Endothelial cell of umbilical vein (primary cell): ENCODE measurements around the gene CCNK. TPM values are rescaled to one million over a fixed set of nuclear protein-coding genes. Genes with fewer than 3 reads are reported as not detected.

Source experiments
- BruUV-seq: library from RNA; stranded (reverse); fragments of 400-500 nt; replicated peaks from 2 replicates; lab custom pipeline; 2021; lab: Mats Ljungman, UMichigan
- CTCF ChIA-PET: fragments of 300-600, 350-600 bp; sonication (Branson Sonifier 250); formaldehyde crosslinking; loops from one replicate; lab custom pipeline; 2021; ENCODE audit warnings: antibody characterized with exemption, inconsistent platforms; lab: Charles Lee
- POLR2A ChIA-PET: fragments of 300-600, 350-600 bp; sonication (Branson Sonifier 250); formaldehyde crosslinking; loops from one replicate; lab custom pipeline; 2021; ENCODE audit warnings: antibody characterized with exemption, inconsistent platforms; lab: Charles Lee
- DNase-seq: peaks from one replicate; pipeline ENCODE4 v3.0.0-alpha.2; 2011; ENCODE audit warnings: low read depth, low spot score
- FAIRE-seq: peaks from 2 replicates; lab custom pipeline; 2011; peaks lifted over from hg19 to GRCh38; lab: Jason Lieb, UNC
- H2AFZ ChIP-seq: 2 replicates; pipeline ENCODE4 v1.6.0; 2012; ENCODE audit warnings: low read depth, low read length, control low read depth, inconsistent platforms
- H3K27ac ChIP-seq: 2 replicates; pipeline ENCODE4 v1.5.1; 2011; ENCODE audit warnings: low read depth, mild to moderate bottlenecking, control low read depth, low read length, moderate library complexity; ENCODE audit not compliant: insufficient read depth
- H3K27me3 ChIP-seq, 2 experiments: 2 replicates each; pipeline versions ENCODE4 v1.6.0 to v1.6.1; 2011; ENCODE audit warnings: low read length in 2 of 2, mixed read lengths in 1 of 2; ENCODE audit not compliant: control insufficient read depth in 2 of 2, insufficient read depth in 2 of 2
- H3K36me3 ChIP-seq, 2 experiments: 2 replicates in 1 of 2; 3 replicates in 1 of 2; pipeline ENCODE4 v1.5.1; 2011; ENCODE audit warnings: low read length in 2 of 2, mild to moderate bottlenecking in 1 of 2, moderate library complexity in 1 of 2; ENCODE audit not compliant: control insufficient read depth in 2 of 2, insufficient read depth in 2 of 2; ENCODE audit errors: extremely low read depth in 1 of 2
- H3K4me1 ChIP-seq: 3 replicates; pipeline ENCODE4 v1.5.1; 2011; ENCODE audit warnings: mild to moderate bottlenecking, low read length; ENCODE audit not compliant: control insufficient read depth, insufficient read depth; ENCODE audit errors: extremely low read depth
- H3K4me2 ChIP-seq: 2 replicates; pipeline ENCODE4 v1.6.1; 2011; ENCODE audit warnings: low read length, control low read depth, mixed read lengths; ENCODE audit not compliant: insufficient read depth
- H3K4me3 ChIP-seq, 3 experiments: fragments of 200-600 bp in 1 of 3; sonication (generic), shearing (Covaris generic) in 1 of 3; replicated peaks in 1 of 3; 2 replicates each; pipeline ENCODE4 v1.5.1; 2011 to 2016; ENCODE audit warnings: control low read depth in 3 of 3, low read length in 3 of 3, mild to moderate bottlenecking in 2 of 3, inconsistent platforms in 1 of 3, low read depth in 1 of 3, moderate library complexity in 1 of 3; ENCODE audit not compliant: insufficient read depth in 1 of 3
- H3K79me2 ChIP-seq: 2 replicates; pipeline ENCODE4 v1.6.0; 2012; ENCODE audit warnings: low read length, inconsistent platforms; ENCODE audit not compliant: control insufficient read depth, insufficient read depth
- H3K9ac ChIP-seq: replicated peaks from 2 replicates; pipeline ENCODE3; 2011; ENCODE audit warnings: low read length, control low read depth; ENCODE audit not compliant: insufficient read depth; ENCODE audit errors: extremely low read depth
- H3K9me1 ChIP-seq: replicated peaks from 3 replicates; pipeline ENCODE4 v1.6.0; 2011; ENCODE audit warnings: mild to moderate bottlenecking, low read length; ENCODE audit not compliant: control insufficient read depth, insufficient read depth; ENCODE audit errors: extremely low read depth
- H3K9me3 ChIP-seq: replicated peaks from 2 replicates; pipeline ENCODE4 v1.5.1; 2012; ENCODE audit warnings: low read length, inconsistent platforms; ENCODE audit not compliant: control insufficient read depth, insufficient read depth
- H4K20me1 ChIP-seq: replicated peaks from 2 replicates; pipeline ENCODE3; 2011; ENCODE audit warnings: mild to moderate bottlenecking, low read length; ENCODE audit not compliant: control insufficient read depth, insufficient read depth; ENCODE audit errors: extremely low read depth
- EZH2 ChIP-seq: IDR thresholded peaks from 2 replicates; pipeline ENCODE4 v1.6.1; 2012; ENCODE audit warnings: borderline replicate concordance, low read depth, mild to moderate bottlenecking, moderate library complexity, low read length, inconsistent platforms; ENCODE audit not compliant: severe bottlenecking
- FOS ChIP-seq: IDR thresholded peaks from 2 replicates; pipeline ENCODE4 v1.6.1; 2011; ENCODE audit warnings: mild to moderate bottlenecking, low read length, moderate library complexity, borderline replicate concordance; ENCODE audit not compliant: insufficient read depth
- GATA2 ChIP-seq: IDR thresholded peaks from 2 replicates; pipeline ENCODE4 v1.7.0; 2011; ENCODE audit warnings: low read depth, mild to moderate bottlenecking, moderate library complexity, mixed read lengths, low read length; ENCODE audit not compliant: insufficient read length, insufficient read depth
- JUN ChIP-seq: IDR thresholded peaks from 2 replicates; pipeline ENCODE4 v1.6.1; 2011; ENCODE audit warnings: borderline replicate concordance, low read depth; ENCODE audit not compliant: insufficient read length, insufficient read depth
- MYC ChIP-seq: IDR thresholded peaks from one replicate; pipeline ENCODE4 v1.6.1; 2011; ENCODE audit warnings: mild to moderate bottlenecking, low read depth, low read length
- POLR2A ChIP-seq: IDR thresholded peaks from 2 replicates; pipeline ENCODE4 v1.6.1; 2012; ENCODE audit warnings: low read depth, mild to moderate bottlenecking, control low read depth, low read length
- POLR2AphosphoS5 ChIP-seq: IDR thresholded peaks from 2 replicates; pipeline ENCODE4 v1.6.1; 2012; ENCODE audit warnings: low read depth, mild to moderate bottlenecking, control low read depth, low read length, moderate library complexity; ENCODE audit not compliant: insufficient read depth
- dilution Hi-C: fragments of 300-500 bp; cut with MboI; formaldehyde crosslinking; loops from one replicate; pipeline ENCODE4 v1.15.0; 2019; ENCODE audit warnings: low sequenced_read_pairs; ENCODE audit not compliant: extremely low pct_ligation_motif_present
- intact Hi-C: fragments of 100-400 bp; cut with micrococcal nuclease; formaldehyde crosslinking; loops from one replicate; pipeline ENCODE4 v1.10.0; 2022
- polyA plus RNA-seq, 4 experiments: library from polyadenylated mRNA; depleted of rRNA in 3 of 4; stranded (reverse) in 3 of 4; unstranded in 1 of 4; fragments of >200 nt; gene quantifications; 2 replicates each; pipeline versions ENCODE4 v1.2.1 to v1.2.3, GENCODE V29; 2011 to 2012; ENCODE audit warnings: missing spikeins in 1 of 4
- total RNA-seq: library from RNA; stranded (reverse); gene quantifications from 2 replicates; pipeline ENCODE4 v1.2.3, GENCODE V29; 2021
- TF ChIP-seq, protein P1 (sequence below): IDR thresholded peaks from 2 replicates; pipeline ENCODE4 v1.6.1; 2011; ENCODE audit not compliant: insufficient read depth, insufficient read length
- TF ChIP-seq, protein P2 (sequence below), 2 donors: IDR thresholded peaks; 1 replicate in 1 of 2; 2 replicates in 1 of 2; pipeline ENCODE4 v1.5.1; 2011; ENCODE audit warnings: low read length in 2 of 2, mild to moderate bottlenecking in 2 of 2, moderate library complexity in 2 of 2, control low read depth in 1 of 2, inconsistent platforms in 1 of 2, low read depth in 1 of 2; ENCODE audit not compliant: insufficient read depth in 1 of 2; ENCODE audit errors: extremely low read depth in 1 of 2

Gene CCNK
- total and polyA plus RNA-seq, 2 donors (not counting 3 experiments of a cell fraction or from before 2014, with no cell fraction given), result 11.9 to 59.3 TPM

DNA sequence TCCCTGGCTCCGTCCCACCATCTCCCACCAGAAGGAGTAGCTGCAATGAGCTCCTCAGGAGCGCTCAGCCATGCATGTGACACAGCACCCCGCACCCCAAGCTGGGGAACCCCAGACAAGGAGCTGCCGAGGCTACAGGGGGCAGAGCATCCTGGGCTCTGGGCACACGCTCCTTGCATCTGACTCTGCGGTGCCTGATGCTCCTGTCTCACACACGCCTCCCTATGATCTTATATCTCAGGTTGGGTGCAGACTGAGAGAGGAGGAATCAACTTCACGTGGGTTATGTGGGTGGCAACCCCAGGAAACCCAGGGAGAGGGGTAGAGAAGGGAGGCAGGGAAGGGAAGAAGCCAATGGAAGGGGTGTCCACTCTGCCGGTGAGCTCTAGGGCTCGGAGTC lies 60.0 kb downstream of the CCNK start:
- Histone ChIP-seq H3K9ac (no peak overlapping the region), H3K4me2 (no peak overlapping the region), H3K27me3 (no peaks in the 10 kb centered on the region), H3K9me1 (no peaks in the 10 kb centered on the region), H3K27ac (no peak overlapping the region), H4K20me1 (no peaks in the 10 kb centered on the region), H2AFZ (no peak overlapping the region), H3K36me3 (no peaks in the 10 kb centered on the region), H3K4me1 (peaks cover 2% of the 10 kb centered on the region), H3K9me3 (no peaks in the 10 kb centered on the region), H3K79me2 (no peaks in the 10 kb centered on the region), H3K4me3 (no peak overlapping the region)
- POLR2A ChIA-PET, result no interaction called here
- dilution Hi-C loops, result no loop called here
- intact Hi-C loops, result no loop called here
- BruUV-seq, result no TSS peak
- TF ChIP-seq EZH2, result no peak
- TF ChIP-seq, protein P1, sequence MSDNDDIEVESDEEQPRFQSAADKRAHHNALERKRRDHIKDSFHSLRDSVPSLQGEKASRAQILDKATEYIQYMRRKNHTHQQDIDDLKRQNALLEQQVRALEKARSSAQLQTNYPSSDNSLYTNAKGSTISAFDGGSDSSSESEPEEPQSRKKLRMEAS, result no peak
- TF ChIP-seq POLR2AphosphoS5, result no peak
- no peak for TF ChIP-seq MYC
- no peak for TF ChIP-seq FOS
- TF ChIP-seq, protein P2, sequence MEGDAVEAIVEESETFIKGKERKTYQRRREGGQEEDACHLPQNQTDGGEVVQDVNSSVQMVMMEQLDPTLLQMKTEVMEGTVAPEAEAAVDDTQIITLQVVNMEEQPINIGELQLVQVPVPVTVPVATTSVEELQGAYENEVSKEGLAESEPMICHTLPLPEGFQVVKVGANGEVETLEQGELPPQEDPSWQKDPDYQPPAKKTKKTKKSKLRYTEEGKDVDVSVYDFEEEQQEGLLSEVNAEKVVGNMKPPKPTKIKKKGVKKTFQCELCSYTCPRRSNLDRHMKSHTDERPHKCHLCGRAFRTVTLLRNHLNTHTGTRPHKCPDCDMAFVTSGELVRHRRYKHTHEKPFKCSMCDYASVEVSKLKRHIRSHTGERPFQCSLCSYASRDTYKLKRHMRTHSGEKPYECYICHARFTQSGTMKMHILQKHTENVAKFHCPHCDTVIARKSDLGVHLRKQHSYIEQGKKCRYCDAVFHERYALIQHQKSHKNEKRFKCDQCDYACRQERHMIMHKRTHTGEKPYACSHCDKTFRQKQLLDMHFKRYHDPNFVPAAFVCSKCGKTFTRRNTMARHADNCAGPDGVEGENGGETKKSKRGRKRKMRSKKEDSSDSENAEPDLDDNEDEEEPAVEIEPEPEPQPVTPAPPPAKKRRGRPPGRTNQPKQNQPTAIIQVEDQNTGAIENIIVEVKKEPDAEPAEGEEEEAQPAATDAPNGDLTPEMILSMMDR (IDR thresholded peaks at IDR 0.05; ENCODE audit: extremely low read depth in 1 of 2, insufficient read depth in 1 of 2, low read depth in 1 of 2, low read length in 2 of 2), result no peak
- no peak for TF ChIP-seq JUN
- TF ChIP-seq POLR2A, result no peak
- no peak for TF ChIP-seq GATA2
- no peak for FAIRE-seq
- CTCF ChIA-PET, result no interaction called here
- DNase-seq, result no peak
